ENCODE results near the gene RGS18. TPM values are rescaled to one million over a fixed set of nuclear protein-coding genes. Genes with fewer than 3 reads are reported as not detected.

RGS18 gene
- total RNA-seq, 1 donor from 2014 or later: 0.71 TPM

- no peak for DNase-seq
- Histone ChIP-seq H3K4me3 (no peak overlapping the region), H3K9me3 (replicated peaks) (no peaks in the 10 kb centered on the region), H3K4me1 (no peaks in the 10 kb centered on the region), H3K27ac (replicated peaks) (no peak overlapping the region), H3K27me3 (ENCODE audit: low read depth) (no peaks in the 10 kb centered on the region), H3K36me3 (no peaks in the 10 kb centered on the region)
- no peak for TF ChIP-seq CTCF (IDR thresholded peaks at IDR 0.05; ENCODE audit: borderline replicate concordance)
- intact Hi-C loops (cut with micrococcal nuclease): no loop called here
Measured at GRCh38 chr1:192232817-192233417, 74.7 kb downstream of the RGS18 start.

- no peaks in the 10 kb centered on the region for H3K36me3 ChIP-seq
- no peak overlapping the region for H3K27ac ChIP-seq (replicated peaks)
- H3K9me3 ChIP-seq (replicated peaks): no peaks in the 10 kb centered on the region
- no peak for DNase-seq
- intact Hi-C loops (cut with micrococcal nuclease): no loop called here
- H3K4me3 ChIP-seq: no peak overlapping the region
- no peak for TF ChIP-seq CTCF (IDR thresholded peaks at IDR 0.05; ENCODE audit: borderline replicate concordance)
- H3K4me1 ChIP-seq: no peaks in the 10 kb centered on the region
- no peaks in the 10 kb centered on the region for H3K27me3 ChIP-seq (ENCODE audit: low read depth)
Measured at GRCh38 chr1:192235127-192235526, 76.9 kb downstream of the RGS18 start.

Other genes with a start within 250 kb of the RGS18 start
- not detected for gene RGS21, start 158.5 kb downstream of the RGS18 start, total RNA-seq

Measured in left ventricle myocardium inferior (tissue), 1 donor.